GM18870 (cell line): ENCODE measurements around the gene SCN1B.
"Not testable (repeated sequence)": the region's sequence is repeated elsewhere in the genome, so short reads cannot be mapped to it uniquely, and the experiment has no call there.

Source experiments
- ATAC-seq: cut with Tn5 transposase; IDR thresholded peaks from one replicate; pipeline ENCODE4 v1.9.1; 2021; ENCODE audit warnings: moderate library complexity; ENCODE audit not compliant: unreplicated experiment

SCN1B gene

DNA sequence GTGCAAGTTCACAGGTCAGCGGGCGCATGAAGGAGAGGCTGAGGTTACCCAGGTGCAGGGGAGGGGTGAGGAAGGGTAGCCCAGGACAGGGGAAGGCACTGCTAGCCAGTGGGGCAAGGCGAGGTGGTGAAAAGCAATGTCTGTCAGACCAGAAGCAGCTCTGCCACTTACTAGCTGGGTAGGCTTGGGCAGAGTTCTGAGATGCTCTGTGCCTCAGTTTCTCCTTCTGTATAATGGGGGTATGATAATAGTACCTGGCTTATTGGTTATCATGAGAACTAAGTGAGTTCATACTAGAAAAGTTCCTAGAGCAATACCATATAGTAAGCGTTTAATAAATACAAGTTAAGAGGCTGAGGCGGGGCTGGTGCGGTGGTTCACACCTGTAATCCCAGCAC, 14.3 kb upstream of the SCN1B start:
- ATAC-seq: no peak

DNA sequence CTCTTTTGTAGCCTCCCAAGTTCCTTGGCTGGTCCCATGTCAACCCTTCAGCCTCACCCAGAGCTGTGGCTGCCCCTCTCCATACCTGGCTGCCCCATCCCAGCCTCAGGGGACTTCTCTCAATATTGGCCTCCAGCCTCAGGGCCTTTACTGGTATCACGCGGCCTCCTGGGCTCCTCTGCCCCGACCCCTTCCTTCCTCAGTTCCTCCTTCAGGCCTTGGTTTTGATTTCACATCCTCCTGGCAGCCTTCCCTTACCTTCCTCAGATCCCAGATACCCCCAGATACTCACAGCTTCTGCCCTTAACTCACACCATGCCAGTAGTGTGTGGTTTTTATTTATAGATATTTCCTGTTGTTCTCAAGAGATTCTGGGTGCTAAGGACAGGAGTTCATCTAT, 12.8 kb upstream of the SCN1B start:
- ATAC-seq: no peak

GRCh38 chr19:35018379-35018778, 11.9 kb upstream of the SCN1B start:
- no peak for ATAC-seq

GRCh38 chr19:35019144-35019543, 11.1 kb upstream of the SCN1B start:
- no peak for ATAC-seq

GRCh38 chr19:35021016-35021415, 9.3 kb upstream of the SCN1B start:
- ATAC-seq: no peak

- ATAC-seq: no peak
Observed at GRCh38 chr19:35021596-35021995, 8.7 kb upstream of the SCN1B start.

DNA sequence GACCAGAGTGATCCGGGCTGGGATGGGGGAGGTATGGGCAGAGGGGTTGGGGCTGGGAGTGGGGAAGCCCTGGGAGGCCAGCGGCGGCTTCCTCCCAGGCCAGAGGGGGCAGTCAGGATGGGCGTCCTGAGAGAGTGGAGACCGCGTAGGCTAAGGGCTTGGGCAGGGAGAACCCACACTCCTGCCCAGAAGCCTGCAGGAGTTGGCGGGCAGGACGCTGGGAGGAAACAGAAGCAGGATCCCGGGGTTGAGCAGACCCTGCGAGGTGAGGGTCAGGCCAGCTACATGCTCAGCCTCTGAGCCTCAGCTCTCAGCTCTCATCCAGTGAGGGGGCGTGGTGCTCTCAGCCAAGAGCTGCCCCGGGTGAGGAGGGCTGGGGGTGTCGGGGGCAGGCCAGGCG, 7.8 kb upstream of the SCN1B start:
- ATAC-seq: no peak

DNA sequence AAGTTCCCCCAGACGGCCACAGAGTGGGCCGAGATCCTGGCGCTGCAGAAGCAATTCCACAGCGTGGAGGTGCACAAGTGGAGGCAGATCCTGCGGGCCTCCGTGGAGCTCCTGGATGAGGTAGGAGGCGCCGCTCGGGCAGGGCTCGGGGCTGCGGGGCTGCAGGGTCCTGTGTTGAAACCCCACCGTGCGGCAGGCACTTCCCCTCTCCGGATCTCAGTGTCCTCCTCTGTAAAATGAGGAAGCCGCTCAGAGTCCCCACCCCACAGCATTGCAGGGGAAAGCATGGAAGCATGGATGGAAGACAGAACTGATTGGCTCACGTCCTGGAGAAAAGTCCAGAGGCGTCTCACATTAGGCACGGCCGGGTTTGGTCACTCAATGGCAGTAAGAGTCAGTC, 6.8 kb upstream of the SCN1B start:
- no peak for ATAC-seq

DNA sequence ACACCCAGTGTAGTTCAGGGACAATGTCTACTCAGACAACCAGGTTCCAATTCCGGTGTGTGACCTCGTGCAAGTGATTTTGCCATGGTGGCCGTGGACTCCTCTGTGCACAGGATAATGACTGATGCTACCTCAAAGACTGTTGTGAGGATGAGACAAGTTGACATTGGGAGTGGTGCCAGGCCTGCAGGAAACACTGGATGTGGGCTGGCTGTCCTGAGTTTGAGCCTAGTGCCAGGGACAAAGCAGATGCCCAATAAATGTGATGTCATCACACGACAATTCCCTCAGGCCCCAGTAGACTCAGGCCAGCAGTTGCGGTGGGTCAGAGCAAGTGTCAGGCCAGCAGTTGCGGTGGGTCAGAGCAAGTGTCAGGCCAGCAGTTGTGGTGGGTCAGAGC, 6.2 kb upstream of the SCN1B start:
- no peak for ATAC-seq

GRCh38 chr19:35025969-35026368, 4.3 kb upstream of the SCN1B start:
- no peak for ATAC-seq

- ATAC-seq: no peak
Observed at GRCh38 chr19:35026418-35026817, 3.9 kb upstream of the SCN1B start.

DNA sequence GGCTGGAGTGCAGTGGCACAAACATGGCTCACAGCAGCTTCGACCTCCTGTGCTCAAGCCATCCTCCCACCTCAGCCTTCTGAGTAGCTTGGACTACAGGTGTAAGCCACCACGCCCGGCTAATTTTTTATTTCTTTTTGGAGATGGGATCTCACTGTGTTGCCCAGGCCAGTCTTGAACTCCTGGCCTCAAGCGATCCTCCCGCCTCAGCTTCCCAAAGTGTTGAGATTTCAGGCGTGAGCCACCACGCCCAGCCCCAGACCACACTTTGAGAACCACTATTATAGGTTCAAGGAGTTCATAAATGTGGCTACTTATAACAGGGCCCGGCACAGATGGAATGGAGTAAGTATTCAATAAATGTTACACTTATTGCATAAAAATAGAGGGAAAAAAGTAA, 3.3 kb upstream of the SCN1B start:
- no peak for ATAC-seq

DNA sequence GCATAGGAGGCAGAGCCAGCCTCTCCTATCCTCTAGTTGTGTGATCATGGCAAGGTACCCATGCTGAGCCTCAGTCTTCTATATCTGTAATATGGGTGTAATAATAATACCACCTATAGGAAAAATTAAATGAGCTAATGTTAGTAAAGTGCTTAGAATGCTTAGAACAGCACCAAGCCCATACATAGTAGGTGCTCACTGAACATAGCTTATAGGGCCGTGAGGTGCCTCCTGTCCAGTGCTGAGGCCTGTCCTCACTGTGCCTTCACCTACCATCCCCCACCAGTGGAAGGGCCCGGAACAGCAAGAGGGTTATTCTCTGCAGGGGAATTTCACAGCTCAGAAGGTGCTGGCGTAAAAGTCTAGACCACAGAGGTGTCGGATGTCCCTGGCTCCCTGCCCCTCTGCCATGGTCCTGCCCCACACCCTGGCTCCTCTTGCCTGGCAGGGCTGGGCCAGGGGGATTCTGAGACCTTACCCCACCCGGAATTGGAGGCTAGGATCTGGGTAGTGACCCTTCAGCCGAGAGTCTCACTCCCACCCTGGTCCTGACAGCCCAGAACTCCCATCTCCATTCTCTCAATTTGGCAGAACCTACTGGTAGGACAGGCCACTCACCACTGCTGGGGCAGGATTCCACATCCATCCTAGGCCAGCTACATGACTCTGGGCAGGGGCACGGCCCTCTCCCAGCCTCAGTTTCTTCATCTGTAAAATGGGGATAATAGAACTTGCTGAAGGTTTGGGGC, 2.2 kb upstream of the SCN1B start:
- ATAC-seq: no peak

GRCh38 chr19:35028600-35028885, 1.7 kb upstream of the SCN1B start:
- not testable (repeated sequence) for ATAC-seq

DNA sequence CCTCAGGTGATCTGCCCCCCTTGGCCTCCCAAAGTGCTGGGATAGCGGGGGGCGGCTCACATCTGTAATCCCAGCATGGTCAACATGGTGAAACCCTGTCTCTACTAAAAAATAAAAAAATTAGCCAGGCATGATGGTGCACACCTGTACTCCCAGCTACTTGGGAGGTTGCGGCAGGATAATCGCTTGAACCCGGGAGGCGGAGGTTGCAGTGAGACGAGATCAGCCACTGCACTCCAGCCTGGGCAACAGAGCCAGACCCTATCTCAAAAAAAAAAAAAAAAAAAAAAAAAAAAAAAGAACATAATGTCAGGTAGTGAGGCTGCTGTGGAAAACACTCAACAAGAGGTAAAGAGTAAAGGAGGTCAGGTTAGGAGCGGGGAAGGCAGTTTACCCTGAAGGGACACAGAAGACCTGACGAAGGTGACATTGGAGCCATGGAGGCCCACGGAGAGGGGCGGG, 964 bp upstream of the SCN1B start:
- not testable (repeated sequence) for ATAC-seq

- ATAC-seq: no peak
Observed at GRCh38 chr19:35029737-35030256, 473 bp upstream of the SCN1B start.

- ATAC-seq: no peak
Observed at GRCh38 chr19:35031072-35031881, 1.0 kb downstream of the SCN1B start.

- no peak for ATAC-seq
Observed at GRCh38 chr19:35032356-35032865, 2.1 kb downstream of the SCN1B start.

GRCh38 chr19:35033067-35034004, 3.1 kb downstream of the SCN1B start:
- ATAC-seq: no peak

- ATAC-seq: no peak
Observed at GRCh38 chr19:35034005-35034502, 3.8 kb downstream of the SCN1B start.
